ENCODE results near the gene TINCR.
"Not testable (repeated sequence)": the region's sequence is repeated elsewhere in the genome, so short reads cannot be mapped to it uniquely, and the experiment has no call there.

Gene TINCR

DNA sequence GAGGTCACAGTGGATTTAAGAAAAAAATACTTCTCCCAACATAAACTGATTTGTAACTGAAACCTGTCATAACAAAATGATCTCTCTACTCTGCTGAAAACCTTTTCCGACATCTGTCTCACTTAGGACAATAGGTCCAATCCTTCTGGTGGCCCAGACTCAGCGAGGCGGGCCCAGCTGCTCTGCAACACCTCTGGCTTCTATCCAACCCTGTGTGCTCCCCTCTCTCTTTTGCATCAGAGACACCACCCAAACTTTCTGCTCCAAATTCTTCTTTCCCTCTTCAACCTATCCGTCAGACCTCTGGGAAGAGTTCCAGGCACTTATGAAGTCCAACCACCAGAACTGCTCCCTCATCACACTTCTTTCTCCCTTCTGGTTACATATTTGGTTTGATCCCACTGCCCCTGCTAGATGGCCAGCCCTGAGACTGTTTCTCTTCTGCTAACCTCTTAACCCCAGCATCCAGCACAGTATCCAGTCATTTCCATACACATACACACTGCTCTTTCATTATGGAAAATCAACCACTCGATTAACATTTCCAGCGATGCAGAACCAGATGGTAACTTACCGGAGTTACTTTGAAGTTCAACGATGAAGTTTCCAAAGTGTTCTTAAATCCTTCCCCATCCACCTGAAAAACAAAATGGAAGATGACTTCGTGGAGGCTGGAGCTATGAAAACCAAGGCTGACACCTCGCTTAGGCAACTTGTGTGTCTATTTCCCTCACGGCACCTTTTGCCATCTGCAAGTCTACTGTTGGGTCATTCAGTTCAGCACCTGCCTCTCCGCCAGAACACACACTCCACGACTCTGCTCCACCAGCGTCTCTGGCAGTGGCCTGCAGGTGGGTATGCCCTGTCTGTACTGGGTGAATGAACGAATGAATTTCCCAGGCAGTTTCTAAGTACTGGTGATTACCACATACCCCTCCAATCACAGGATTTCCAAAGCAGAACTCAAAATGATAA, 45.4 kb upstream of the TINCR start:
- no peaks in the 10 kb centered on the region for H3F3A ChIP-seq (ENCODE audit: insufficient read depth)
- no peak overlapping the region for H3K27ac ChIP-seq (ENCODE audit: low read depth, low read length)
- H2AFZ ChIP-seq (ENCODE audit: low read depth, low read length, severe bottlenecking) = no peak overlapping the region
- no peak overlapping the region for H3K4me3 ChIP-seq (ENCODE audit: insufficient read depth, low read length, poor library complexity, severe bottlenecking)
- H3K36me3 ChIP-seq (ENCODE audit: low read length) = peaks cover 40% of the 10 kb centered on the region
- H3K27me3 ChIP-seq (ENCODE audit: low read length) = no peaks in the 10 kb centered on the region
- H3K9me3 ChIP-seq (ENCODE audit: insufficient read depth, low read length) = no peaks in the 10 kb centered on the region
- no peak overlapping the region for H3K4me2 ChIP-seq (ENCODE audit: low read depth, low read length, poor library complexity, severe bottlenecking)
- H3K79me2 ChIP-seq (ENCODE audit: insufficient read depth, low read length) = peaks cover 21% of the 10 kb centered on the region
- H4K20me1 ChIP-seq (ENCODE audit: low read depth, low read length) = no peaks in the 10 kb centered on the region
- no peaks in the 10 kb centered on the region for H3K9me2 ChIP-seq (replicated peaks; ENCODE audit: insufficient read depth, low read length)
- no peak overlapping the region for H3K9ac ChIP-seq (ENCODE audit: low read length)
- TF ChIP-seq, protein P1, sequence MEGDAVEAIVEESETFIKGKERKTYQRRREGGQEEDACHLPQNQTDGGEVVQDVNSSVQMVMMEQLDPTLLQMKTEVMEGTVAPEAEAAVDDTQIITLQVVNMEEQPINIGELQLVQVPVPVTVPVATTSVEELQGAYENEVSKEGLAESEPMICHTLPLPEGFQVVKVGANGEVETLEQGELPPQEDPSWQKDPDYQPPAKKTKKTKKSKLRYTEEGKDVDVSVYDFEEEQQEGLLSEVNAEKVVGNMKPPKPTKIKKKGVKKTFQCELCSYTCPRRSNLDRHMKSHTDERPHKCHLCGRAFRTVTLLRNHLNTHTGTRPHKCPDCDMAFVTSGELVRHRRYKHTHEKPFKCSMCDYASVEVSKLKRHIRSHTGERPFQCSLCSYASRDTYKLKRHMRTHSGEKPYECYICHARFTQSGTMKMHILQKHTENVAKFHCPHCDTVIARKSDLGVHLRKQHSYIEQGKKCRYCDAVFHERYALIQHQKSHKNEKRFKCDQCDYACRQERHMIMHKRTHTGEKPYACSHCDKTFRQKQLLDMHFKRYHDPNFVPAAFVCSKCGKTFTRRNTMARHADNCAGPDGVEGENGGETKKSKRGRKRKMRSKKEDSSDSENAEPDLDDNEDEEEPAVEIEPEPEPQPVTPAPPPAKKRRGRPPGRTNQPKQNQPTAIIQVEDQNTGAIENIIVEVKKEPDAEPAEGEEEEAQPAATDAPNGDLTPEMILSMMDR (IDR thresholded peaks at IDR 0.05; ENCODE audit: insufficient read depth, low read length, poor library complexity, severe bottlenecking) = no peak
- TF ChIP-seq EZH2phosphoT487 (conservative IDR thresholded peaks at IDR 0.05; ENCODE audit: low read length) = no peak

DNA sequence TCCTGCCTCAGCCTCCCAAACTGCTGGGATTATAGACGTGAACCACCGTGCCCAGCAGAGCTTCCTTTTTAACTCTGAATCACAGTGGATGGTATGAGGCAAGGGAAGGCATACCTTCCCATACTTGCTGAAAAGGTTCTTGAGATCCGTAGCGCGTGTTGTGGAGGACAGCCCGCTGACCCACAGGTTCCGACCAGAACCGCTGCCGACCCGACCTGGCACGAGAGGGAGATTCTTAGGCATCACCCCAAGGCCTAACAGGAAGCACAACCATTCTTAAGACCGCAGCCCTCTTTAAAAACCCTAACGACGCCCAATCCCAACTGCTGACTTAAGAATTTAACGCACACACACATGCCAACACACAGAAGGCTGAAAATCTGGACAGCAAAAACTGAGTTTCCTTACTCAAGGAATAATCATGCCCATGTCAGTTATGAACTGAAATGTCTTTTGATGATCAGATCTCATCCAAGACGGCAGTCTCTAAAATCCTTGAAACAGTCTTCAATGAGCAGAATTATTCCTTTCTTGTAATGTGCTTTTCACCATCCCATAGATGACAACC, 42.2 kb upstream of the TINCR start:
- Histone ChIP-seq H3F3A (ENCODE audit: insufficient read depth) (no peaks in the 10 kb centered on the region), H3K36me3 (ENCODE audit: low read length) (peaks cover 29% of the 10 kb centered on the region)
- TF ChIP-seq, protein P1 (IDR thresholded peaks at IDR 0.05; ENCODE audit: insufficient read depth, low read length, poor library complexity, severe bottlenecking) = no peak
- no peak for TF ChIP-seq EZH2phosphoT487 (conservative IDR thresholded peaks at IDR 0.05; ENCODE audit: low read length)

DNA sequence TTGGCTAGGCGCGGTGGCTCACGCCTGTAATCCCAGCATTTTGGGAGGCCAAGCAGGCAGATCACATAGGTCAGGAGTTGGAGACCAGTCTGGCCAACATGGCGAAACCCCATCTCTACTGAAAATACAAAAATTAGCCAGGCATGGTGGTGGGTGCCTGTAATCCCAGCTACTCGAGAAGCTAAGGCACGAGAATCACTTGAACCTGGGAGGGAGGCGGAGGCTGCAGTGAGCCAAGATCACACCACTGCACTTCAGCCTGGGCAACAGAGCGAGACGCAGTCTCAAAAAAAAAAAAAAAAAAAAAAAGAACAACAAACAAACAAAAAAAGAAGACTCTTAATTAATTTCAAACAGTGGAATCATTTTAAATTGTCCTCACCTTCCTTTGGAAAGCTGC, 41.0 kb upstream of the TINCR start:
- H3K9me3 ChIP-seq (ENCODE audit: insufficient read depth, low read length); H4K20me1 ChIP-seq (ENCODE audit: low read depth, low read length); H3F3A ChIP-seq (ENCODE audit: insufficient read depth); H3K4me3 ChIP-seq (ENCODE audit: insufficient read depth, low read length, poor library complexity, severe bottlenecking); H3K4me2 ChIP-seq (ENCODE audit: low read depth, low read length, poor library complexity, severe bottlenecking); H3K27ac ChIP-seq (ENCODE audit: low read depth, low read length); H3K9ac ChIP-seq (ENCODE audit: low read length); H2AFZ ChIP-seq (ENCODE audit: low read depth, low read length, severe bottlenecking); H3K27me3 ChIP-seq (ENCODE audit: low read length); H3K9me2 ChIP-seq (replicated peaks; ENCODE audit: insufficient read depth, low read length): not testable (repeated sequence)
- Histone ChIP-seq H3K36me3 (ENCODE audit: low read length) (peaks cover 29% of the 10 kb centered on the region), H3K79me2 (ENCODE audit: insufficient read depth, low read length) (peaks cover 31% of the 10 kb centered on the region)

More for the DNA sequence above, 42.2 kb upstream of the TINCR start:
- H3K9ac ChIP-seq (ENCODE audit: low read length) = no peak overlapping the region
- H3K9me2 ChIP-seq (replicated peaks; ENCODE audit: insufficient read depth, low read length) = no peaks in the 10 kb centered on the region
- no peaks in the 10 kb centered on the region for H3K27me3 ChIP-seq (ENCODE audit: low read length)
- no peak overlapping the region for H3K4me2 ChIP-seq (ENCODE audit: low read depth, low read length, poor library complexity, severe bottlenecking)
- no peaks in the 10 kb centered on the region; the same call in 1 of the 2 replicates for H4K20me1 ChIP-seq (ENCODE audit: low read depth, low read length)
- peaks cover 31% of the 10 kb centered on the region for H3K79me2 ChIP-seq (ENCODE audit: insufficient read depth, low read length)
- no peak overlapping the region for H2AFZ ChIP-seq (ENCODE audit: low read depth, low read length, severe bottlenecking)
- no peak overlapping the region for H3K4me3 ChIP-seq (ENCODE audit: insufficient read depth, low read length, poor library complexity, severe bottlenecking)
- no peak overlapping the region for H3K27ac ChIP-seq (ENCODE audit: low read depth, low read length)
- no peaks in the 10 kb centered on the region for H3K9me3 ChIP-seq (ENCODE audit: insufficient read depth, low read length)

DNA sequence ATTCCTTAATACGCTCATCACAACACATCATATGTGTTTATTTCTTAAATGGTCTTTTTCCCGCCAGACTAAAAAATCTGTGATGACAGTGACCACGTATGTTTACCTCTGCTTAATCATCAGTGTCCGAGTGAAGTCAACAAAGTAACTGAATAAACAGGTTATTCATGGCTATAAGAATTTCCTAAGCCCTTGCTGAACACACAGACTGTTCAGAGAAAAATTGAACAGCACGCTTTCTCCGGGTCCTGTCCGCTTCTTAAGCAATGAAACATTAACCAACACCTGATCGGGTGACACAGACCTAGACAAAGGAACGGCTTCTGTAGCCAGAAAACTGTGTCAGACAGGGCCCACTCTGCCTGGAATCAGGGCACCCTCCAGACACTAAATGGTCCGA, 40.5 kb upstream of the TINCR start:
- Histone ChIP-seq H3K4me3 (ENCODE audit: insufficient read depth, low read length, poor library complexity, severe bottlenecking) (no peak overlapping the region), H3K9me2 (replicated peaks; ENCODE audit: insufficient read depth, low read length) (no peaks in the 10 kb centered on the region), H3K4me2 (ENCODE audit: low read depth, low read length, poor library complexity, severe bottlenecking) (no peak overlapping the region), H3K27me3 (ENCODE audit: low read length) (no peaks in the 10 kb centered on the region), H2AFZ (ENCODE audit: low read depth, low read length, severe bottlenecking) (no peak overlapping the region), H3K9ac (ENCODE audit: low read length) (no peak overlapping the region), H3K9me3 (ENCODE audit: insufficient read depth, low read length) (no peaks in the 10 kb centered on the region), H3K36me3 (ENCODE audit: low read length) (peaks cover 31% of the 10 kb centered on the region), H3K79me2 (ENCODE audit: insufficient read depth, low read length) (peaks cover 31% of the 10 kb centered on the region), H4K20me1 (ENCODE audit: low read depth, low read length) (no peaks in the 10 kb centered on the region; the same call in 1 of the 2 replicates), H3K27ac (ENCODE audit: low read depth, low read length) (no peak overlapping the region), H3F3A (ENCODE audit: insufficient read depth) (no peaks in the 10 kb centered on the region)
- TF ChIP-seq EZH2phosphoT487 (conservative IDR thresholded peaks at IDR 0.05; ENCODE audit: low read length) = no peak
- TF ChIP-seq, protein P1 (IDR thresholded peaks at IDR 0.05; ENCODE audit: insufficient read depth, low read length, poor library complexity, severe bottlenecking) = no peak

Measured in SU-DHL-6 (cell line).